PFSK-1 (cell line): Measurements from ENCODE around the gene DENND6B.

ENCODE experiments used
- FOXP2 ChIP-seq: optimal IDR thresholded peaks from 2 replicates; pipeline ENCODE3; 2011; ENCODE audit warnings: borderline replicate concordance, control low read depth, inconsistent platforms; ENCODE audit not compliant: insufficient read depth; ENCODE audit errors: extremely low read length, extremely low read depth
- POLR2AphosphoS5 ChIP-seq: IDR thresholded peaks from 2 replicates; pipeline ENCODE4 v1.6.1; 2012; ENCODE audit warnings: low read depth, mild to moderate bottlenecking, control low read depth, low read length, moderate library complexity
- REST ChIP-seq, 2 experiments: IDR thresholded peaks; 2 replicates each; pipeline versions ENCODE4 v1.6.1 to v1.8.0; 2011 to 2012; ENCODE audit warnings: low read depth in 2 of 2, low read length in 2 of 2, control low read depth in 1 of 2, inconsistent platforms in 1 of 2, mild to moderate bottlenecking in 1 of 2, moderate library complexity in 1 of 2; ENCODE audit not compliant: insufficient read depth in 1 of 2
- SIN3A ChIP-seq: IDR thresholded peaks from 2 replicates; pipeline ENCODE4 v1.6.1; 2012; ENCODE audit warnings: mild to moderate bottlenecking, low read length, moderate library complexity, borderline replicate concordance; ENCODE audit not compliant: insufficient read depth
- TAF1 ChIP-seq: IDR thresholded peaks from 2 replicates; pipeline ENCODE4 v1.6.1; 2012; ENCODE audit warnings: low read length, control low read depth, borderline replicate concordance; ENCODE audit not compliant: insufficient read depth

- peak; percentile 65 for TF ChIP-seq POLR2AphosphoS5
- TF ChIP-seq SIN3A, result no peak
- TF ChIP-seq REST (IDR thresholded peaks at IDR 0.05; ENCODE audit: insufficient read depth in 1 of 2, low read depth in 2 of 2, low read length in 2 of 2), result no peak
- peak; percentile 46; the same call in 1 of the 2 replicates for TF ChIP-seq TAF1
- no peak for TF ChIP-seq FOXP2
Measured at GRCh38 chr22:50326956-50327710, at the start of gene DENND6B.
